HEK293 (cell line): Measurements from ENCODE around the gene ST6GALNAC6.

ENCODE experiments used
- GFI1B ChIP-seq: fragments of 450-650 bp; formaldehyde crosslinking; IDR thresholded peaks from 2 replicates; pipeline ENCODE4 v1.5.1; 2016; ENCODE audit warnings: missing biosample characterization, missing genetic modification characterization
- INSM2 ChIP-seq: fragments of 450-650 bp; formaldehyde crosslinking; IDR thresholded peaks from 2 replicates; pipeline ENCODE4 v1.5.1; 2016; ENCODE audit warnings: missing biosample characterization, missing genetic modification characterization
- KLF16 ChIP-seq: fragments of 450-650 bp; formaldehyde crosslinking; IDR thresholded peaks from 2 replicates; pipeline ENCODE4 v1.5.1; 2017; ENCODE audit warnings: missing biosample characterization, missing genetic modification characterization
- MZF1 ChIP-seq: fragments of 450-650 bp; formaldehyde crosslinking; IDR thresholded peaks from 2 replicates; pipeline ENCODE4 v1.5.1; 2017; ENCODE audit warnings: missing biosample characterization, missing genetic modification characterization, borderline replicate concordance
- SALL2 ChIP-seq: fragments of 450-650 bp; formaldehyde crosslinking; IDR thresholded peaks from 2 replicates; pipeline ENCODE4 v1.5.0; 2017; ENCODE audit warnings: missing biosample characterization, mild to moderate bottlenecking, missing genetic modification characterization, borderline replicate concordance
- SP2 ChIP-seq: fragments of 450-650 bp; formaldehyde crosslinking; IDR thresholded peaks from 2 replicates; pipeline ENCODE4 v1.5.1; 2016; ENCODE audit warnings: missing biosample characterization, missing genetic modification characterization
- SP7 ChIP-seq: fragments of 450-650 bp; formaldehyde crosslinking; IDR thresholded peaks from 2 replicates; pipeline ENCODE4 v1.5.1; 2016; ENCODE audit warnings: missing biosample characterization, missing genetic modification characterization
- WT1 ChIP-seq: fragments of 450-650 bp; formaldehyde crosslinking; IDR thresholded peaks from 2 replicates; pipeline ENCODE4 v1.5.1; 2016; ENCODE audit warnings: missing biosample characterization, missing genetic modification characterization
- YY1 ChIP-seq: fragments of 450-650 bp; formaldehyde crosslinking; IDR thresholded peaks from 2 replicates; pipeline ENCODE4 v1.5.1; 2018; ENCODE audit warnings: missing biosample characterization, missing genetic modification characterization
- ZBTB26 ChIP-seq: fragments of 450-650 bp; formaldehyde crosslinking; optimal IDR thresholded peaks from 2 replicates; pipeline ENCODE3; 2016; ENCODE audit warnings: missing biosample characterization, mild to moderate bottlenecking, missing genetic modification characterization
- ZBTB8A ChIP-seq: fragments of 450-650 bp; formaldehyde crosslinking; IDR thresholded peaks from 2 replicates; pipeline ENCODE4 v1.5.1; 2016; ENCODE audit warnings: missing biosample characterization, missing genetic modification characterization
- ZNF146 ChIP-seq: fragments of 450-650 bp; formaldehyde crosslinking; IDR thresholded peaks from 2 replicates; pipeline ENCODE4 v1.5.1; 2016; ENCODE audit warnings: missing biosample characterization, missing genetic modification characterization
- ZNF292 ChIP-seq: fragments of 450-650 bp; formaldehyde crosslinking; IDR thresholded peaks from 2 replicates; pipeline ENCODE4 v1.5.1; 2016; ENCODE audit warnings: low read depth, missing biosample characterization, missing genetic modification characterization, borderline replicate concordance
- ZNF341 ChIP-seq: fragments of 450-650 bp; formaldehyde crosslinking; IDR thresholded peaks from 2 replicates; pipeline ENCODE4; 2016; ENCODE audit warnings: low read depth, missing biosample characterization, missing genetic modification characterization
- ZNF350 ChIP-seq: fragments of 450-650 bp; formaldehyde crosslinking; IDR thresholded peaks from 2 replicates; pipeline ENCODE4 v1.5.0; 2017; ENCODE audit warnings: missing biosample characterization, mild to moderate bottlenecking, missing genetic modification characterization
- ZNF433 ChIP-seq: fragments of 450-650 bp; formaldehyde crosslinking; IDR thresholded peaks from 2 replicates; pipeline ENCODE4 v1.5.1; 2016; ENCODE audit warnings: missing biosample characterization, missing genetic modification characterization, low read depth
- ZNF449 ChIP-seq: fragments of 450-650 bp; formaldehyde crosslinking; IDR thresholded peaks from 2 replicates; pipeline ENCODE4 v1.5.1; 2017; ENCODE audit warnings: missing biosample characterization, mild to moderate bottlenecking, missing genetic modification characterization, moderate library complexity
- ZNF513 ChIP-seq: fragments of 450-650 bp; IDR thresholded peaks from 2 replicates; pipeline ENCODE4 v1.5.1; 2018; ENCODE audit warnings: missing biosample characterization, missing genetic modification characterization
- ZNF626 ChIP-seq: fragments of 450-650 bp; sonication (Bioruptor Pico); formaldehyde crosslinking; IDR thresholded peaks from 2 replicates; pipeline ENCODE4 v1.5.1; 2018; ENCODE audit warnings: missing biosample characterization, missing genetic modification characterization, inconsistent platforms
- ZNF629 ChIP-seq: fragments of 450-650 bp; formaldehyde crosslinking; IDR thresholded peaks from 2 replicates; pipeline ENCODE4 v1.5.1; 2017; ENCODE audit warnings: missing biosample characterization, missing genetic modification characterization
- ZNF777 ChIP-seq: fragments of 450-650 bp; formaldehyde crosslinking; IDR thresholded peaks from 2 replicates; pipeline ENCODE4 v1.5.1; 2017; ENCODE audit warnings: missing biosample characterization, missing genetic modification characterization, borderline replicate concordance
- ZNF792 ChIP-seq: fragments of 450-650 bp; formaldehyde crosslinking; IDR thresholded peaks from 2 replicates; pipeline ENCODE4 v1.5.1; 2016; ENCODE audit warnings: missing biosample characterization, missing genetic modification characterization
- TF ChIP-seq, protein P1 (sequence below): fragments of 450-650 bp; formaldehyde crosslinking; IDR thresholded peaks from 2 replicates; pipeline ENCODE4 v1.5.0; 2017; ENCODE audit warnings: missing biosample characterization, missing genetic modification characterization, borderline replicate concordance
- TF ChIP-seq, protein P2 (sequence below): fragments of 450-650 bp; formaldehyde crosslinking; IDR thresholded peaks from 2 replicates; pipeline ENCODE4 v1.5.1; 2016; ENCODE audit warnings: missing biosample characterization, missing genetic modification characterization
- TF ChIP-seq, protein P3 (sequence below): fragments of 450-650 bp; formaldehyde crosslinking; IDR thresholded peaks from 2 replicates; pipeline ENCODE4 v1.5.1; 2016; ENCODE audit warnings: missing biosample characterization, missing genetic modification characterization

ST6GALNAC6 gene

DNA sequence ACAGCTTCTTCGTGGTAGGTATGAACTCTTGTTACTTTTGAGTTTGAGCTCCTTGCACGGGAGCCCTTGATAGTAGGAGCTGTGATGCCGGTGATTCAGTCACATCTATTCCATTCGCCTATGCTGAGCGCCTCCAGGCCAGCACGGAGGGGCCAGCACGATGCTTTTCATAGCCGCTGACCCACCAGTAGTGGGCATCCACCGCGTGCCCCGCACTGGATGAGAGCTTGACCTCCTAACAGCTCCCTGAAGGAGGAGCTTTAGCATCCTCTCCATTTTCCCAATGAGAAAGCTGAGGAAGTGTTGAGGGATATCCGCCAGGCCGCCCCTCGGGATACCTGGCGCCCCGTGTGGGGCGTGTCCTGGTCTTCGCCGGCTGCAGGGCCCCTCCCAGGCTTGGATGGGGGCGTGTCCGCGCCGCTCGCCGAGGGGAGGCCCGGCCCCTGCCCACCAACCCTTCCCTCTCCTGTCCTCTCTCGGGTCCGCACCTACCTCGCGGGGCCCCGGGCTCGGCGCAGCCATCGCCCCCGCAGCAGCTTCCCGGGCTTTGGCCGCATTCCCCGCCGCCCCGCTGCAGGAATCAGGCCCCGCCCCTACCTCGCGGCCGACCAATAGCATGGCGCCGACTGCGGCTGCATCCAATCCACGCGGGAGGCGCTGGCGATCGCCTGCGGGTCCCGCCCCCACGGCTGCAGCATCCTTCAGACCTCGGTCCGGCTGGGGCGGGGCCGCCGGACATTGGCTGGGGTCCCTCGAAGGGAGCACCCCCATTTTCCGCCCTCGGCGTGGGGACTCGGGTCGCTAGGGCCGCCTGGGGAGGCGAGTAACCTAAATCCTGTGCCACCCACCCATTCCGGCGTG, 31.1 kb upstream of the ST6GALNAC6 start, which contains the start of gene PIP5KL1 (continued):
- TF ChIP-seq, protein P1, sequence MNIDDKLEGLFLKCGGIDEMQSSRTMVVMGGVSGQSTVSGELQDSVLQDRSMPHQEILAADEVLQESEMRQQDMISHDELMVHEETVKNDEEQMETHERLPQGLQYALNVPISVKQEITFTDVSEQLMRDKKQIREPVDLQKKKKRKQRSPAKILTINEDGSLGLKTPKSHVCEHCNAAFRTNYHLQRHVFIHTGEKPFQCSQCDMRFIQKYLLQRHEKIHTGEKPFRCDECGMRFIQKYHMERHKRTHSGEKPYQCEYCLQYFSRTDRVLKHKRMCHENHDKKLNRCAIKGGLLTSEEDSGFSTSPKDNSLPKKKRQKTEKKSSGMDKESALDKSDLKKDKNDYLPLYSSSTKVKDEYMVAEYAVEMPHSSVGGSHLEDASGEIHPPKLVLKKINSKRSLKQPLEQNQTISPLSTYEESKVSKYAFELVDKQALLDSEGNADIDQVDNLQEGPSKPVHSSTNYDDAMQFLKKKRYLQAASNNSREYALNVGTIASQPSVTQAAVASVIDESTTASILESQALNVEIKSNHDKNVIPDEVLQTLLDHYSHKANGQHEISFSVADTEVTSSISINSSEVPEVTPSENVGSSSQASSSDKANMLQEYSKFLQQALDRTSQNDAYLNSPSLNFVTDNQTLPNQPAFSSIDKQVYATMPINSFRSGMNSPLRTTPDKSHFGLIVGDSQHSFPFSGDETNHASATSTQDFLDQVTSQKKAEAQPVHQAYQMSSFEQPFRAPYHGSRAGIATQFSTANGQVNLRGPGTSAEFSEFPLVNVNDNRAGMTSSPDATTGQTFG: no peak
- peak; percentile 86 for TF ChIP-seq SP2 (tag by site-specific recombination)
- TF ChIP-seq ZNF433 (tag by site-specific recombination): no peak
- no peak; the same call in 1 of the 2 replicates for TF ChIP-seq WT1 (tag by site-specific recombination)
- TF ChIP-seq INSM2: no peak
- no peak for TF ChIP-seq ZNF792
- no peak for TF ChIP-seq ZNF777 (tag by site-specific recombination)
- no peak for TF ChIP-seq ZNF350
- peak; percentile 89 for TF ChIP-seq ZBTB8A (tag by site-specific recombination)
- TF ChIP-seq ZNF292 (tag by site-specific recombination): no peak
- TF ChIP-seq ZNF341: 0 out of 2 replicates have a peak, but pooled peaks have one; percentile 7
- no peak for TF ChIP-seq ZNF629 (tag by site-specific recombination)
- TF ChIP-seq ZNF146 (tag by site-specific recombination): no peak
- TF ChIP-seq ZNF449 (tag by site-specific recombination): no peak
- TF ChIP-seq SALL2: no peak
- TF ChIP-seq YY1 (tag by site-specific recombination): no peak
- no peak; the same call in 1 of the 2 replicates for TF ChIP-seq ZNF513 (tag by site-specific recombination)
- TF ChIP-seq GFI1B (tag by site-specific recombination): no peak
- 0 out of 2 replicates have a peak, but pooled peaks have one; percentile 43 for TF ChIP-seq KLF16 (tag by site-specific recombination)
- TF ChIP-seq MZF1 (tag by site-specific recombination): no peak
- no peak for TF ChIP-seq ZNF626 (tag by site-specific recombination)
- TF ChIP-seq, protein P2, sequence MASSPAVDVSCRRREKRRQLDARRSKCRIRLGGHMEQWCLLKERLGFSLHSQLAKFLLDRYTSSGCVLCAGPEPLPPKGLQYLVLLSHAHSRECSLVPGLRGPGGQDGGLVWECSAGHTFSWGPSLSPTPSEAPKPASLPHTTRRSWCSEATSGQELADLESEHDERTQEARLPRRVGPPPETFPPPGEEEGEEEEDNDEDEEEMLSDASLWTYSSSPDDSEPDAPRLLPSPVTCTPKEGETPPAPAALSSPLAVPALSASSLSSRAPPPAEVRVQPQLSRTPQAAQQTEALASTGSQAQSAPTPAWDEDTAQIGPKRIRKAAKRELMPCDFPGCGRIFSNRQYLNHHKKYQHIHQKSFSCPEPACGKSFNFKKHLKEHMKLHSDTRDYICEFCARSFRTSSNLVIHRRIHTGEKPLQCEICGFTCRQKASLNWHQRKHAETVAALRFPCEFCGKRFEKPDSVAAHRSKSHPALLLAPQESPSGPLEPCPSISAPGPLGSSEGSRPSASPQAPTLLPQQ (tag by site-specific recombination): no peak
- TF ChIP-seq SP7: peak; percentile 38; the same call in 1 of the 2 replicates
- TF ChIP-seq, protein P3, sequence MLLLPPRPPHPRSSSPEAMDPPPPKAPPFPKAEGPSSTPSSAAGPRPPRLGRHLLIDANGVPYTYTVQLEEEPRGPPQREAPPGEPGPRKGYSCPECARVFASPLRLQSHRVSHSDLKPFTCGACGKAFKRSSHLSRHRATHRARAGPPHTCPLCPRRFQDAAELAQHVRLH (tag by site-specific recombination): no peak
- TF ChIP-seq ZBTB26 (tag by site-specific recombination): peak; percentile 33
